Peyer's patch (tissue), 4 donors: Measurements from ENCODE around the gene XPNPEP2.

Experiments
- CTCF ChIP-seq, 6 experiments: fragments of 450-650 bp in 4 of 6; fragments of 200-600 bp in 2 of 6; sonication (generic) in 1 of 6; IDR thresholded peaks; one replicate each; pipeline ENCODE4 v1.5.1; 2017 to 2019; ENCODE audit warnings: antibody characterized with exemption in 6 of 6, mild to moderate bottlenecking in 3 of 6, moderate library complexity in 1 of 6
- POLR2A ChIP-seq, 2 donors: fragments of 450-650 bp; IDR thresholded peaks; one replicate each; pipeline ENCODE4 v1.5.1; 2017; ENCODE audit warnings: antibody characterized with exemption in 2 of 2, mild to moderate bottlenecking in 2 of 2, moderate library complexity in 2 of 2

- no peak for TF ChIP-seq CTCF (IDR thresholded peaks at IDR 0.05)
- TF ChIP-seq POLR2A (IDR thresholded peaks at IDR 0.05) = no peak
These were observed 58.6 kb downstream of the XPNPEP2 start for GRCh38 chrX:129797251-129797906.
